Neuron (in vitro differentiated cells): ENCODE measurements around the gene PPP6C.
"Not testable (repeated sequence)": the region's sequence is repeated elsewhere in the genome, so short reads cannot be mapped to it uniquely, and the experiment has no call there.

Experiments
- H2AFZ ChIP-seq: one replicate; pipeline ENCODE4 v1.6.1; 2013; ENCODE audit warnings: low read depth, mild to moderate bottlenecking, inconsistent platforms, low read length, moderate library complexity
- H3K27me3 ChIP-seq: one replicate; pipeline ENCODE4 v1.6.1; 2013; ENCODE audit warnings: low read length; ENCODE audit not compliant: insufficient read depth
- H3K36me3 ChIP-seq: one replicate; pipeline ENCODE4 v1.6.1; 2013; ENCODE audit warnings: low read length; ENCODE audit not compliant: insufficient read depth
- H3K4me1 ChIP-seq: one replicate; pipeline ENCODE4 v1.6.1; 2013; ENCODE audit warnings: low read length; ENCODE audit not compliant: insufficient read depth
- H3K4me3 ChIP-seq: 2 replicates; pipeline ENCODE4 v1.5.1; 2013; ENCODE audit warnings: mild to moderate bottlenecking, low read length, moderate library complexity
- H3K9me3 ChIP-seq: one replicate; pipeline ENCODE4 v1.6.1; 2013; ENCODE audit warnings: low read length

PPP6C gene

GRCh38 chr9:125202846-125203618, 13.4 kb upstream of the PPP6C start:
- Histone ChIP-seq H3K36me3 (peaks cover 17% of the 10 kb centered on the region), H3K9me3 (no peaks in the 10 kb centered on the region)

GRCh38 chr9:125200216-125201047, 10.8 kb upstream of the PPP6C start, which contains the start of gene RABEPK:
Gene RABEPK (plus strand): TSS chr9:125200542. CDS start chr9:125203014, 2,472 bp downstream.
- Histone ChIP-seq H3K27me3 (no peaks in the 10 kb centered on the region), H3K4me3 (peak within 1 kb of the TSS; percentile 92), H3K9me3 (no peaks in the 10 kb centered on the region), H2AFZ (peak within 1 kb of the TSS; percentile 85), H3K36me3 (peaks cover 6% of the 10 kb centered on the region), H3K4me1 (peaks cover 5% of the 10 kb centered on the region)

More at GRCh38 chr9:125202846-125203618, 13.4 kb upstream of the PPP6C start:
- Histone ChIP-seq H2AFZ (no peak overlapping the region), H3K4me3 (no peak overlapping the region), H3K27me3 (no peaks in the 10 kb centered on the region), H3K4me1 (peaks cover 5% of the 10 kb centered on the region)

- H3K36me3 ChIP-seq, H3K4me3 ChIP-seq, H3K9me3 ChIP-seq, H3K4me1 ChIP-seq, H3K27me3 ChIP-seq, H2AFZ ChIP-seq: not testable (repeated sequence)
These were observed 6.0 kb upstream of the PPP6C start for GRCh38 chr9:125195591-125195990.

- H3K4me1 ChIP-seq, H3K36me3 ChIP-seq, H3K4me3 ChIP-seq, H3K27me3 ChIP-seq, H3K9me3 ChIP-seq, H2AFZ ChIP-seq: not testable (repeated sequence)
These were observed 4.9 kb upstream of the PPP6C start for GRCh38 chr9:125194466-125194865.

GRCh38 chr9:125190361-125190801, 778 bp upstream of the PPP6C start:
- Histone ChIP-seq H3K4me1 (peaks cover 10% of the 10 kb centered on the region), H3K27me3 (no peaks in the 10 kb centered on the region), H3K36me3 (no peaks in the 10 kb centered on the region), H3K9me3 (no peaks in the 10 kb centered on the region), H2AFZ (peak overlapping the region; percentile 83), H3K4me3 (peak overlapping the region; percentile 75)

- Histone ChIP-seq H2AFZ (peak overlapping the region; percentile 83), H3K4me1 (peaks cover 10% of the 10 kb centered on the region), H3K4me3 (peak overlapping the region; percentile 75), H3K9me3 (no peaks in the 10 kb centered on the region), H3K36me3 (no peaks in the 10 kb centered on the region), H3K27me3 (no peaks in the 10 kb centered on the region)
These were observed 617 bp downstream of the PPP6C start for GRCh38 chr9:125189011-125189360.

GRCh38 chr9:125183561-125183960, 6.0 kb downstream of the PPP6C start:
- Histone ChIP-seq H3K4me1 (peaks cover 5% of the 10 kb centered on the region), H3K4me3 (no peak overlapping the region), H2AFZ (no peak overlapping the region), H3K36me3 (no peaks in the 10 kb centered on the region), H3K9me3 (peaks cover under 1% of the 10 kb centered on the region), H3K27me3 (no peaks in the 10 kb centered on the region)

- H3K9me3 ChIP-seq = peaks cover 4% of the 10 kb centered on the region
- peaks cover 2% of the 10 kb centered on the region for H3K36me3 ChIP-seq
- H2AFZ ChIP-seq = no peak overlapping the region
- H3K4me1 ChIP-seq = peaks cover 5% of the 10 kb centered on the region
- no peak overlapping the region for H3K4me3 ChIP-seq
- H3K27me3 ChIP-seq = no peaks in the 10 kb centered on the region
These were observed 6.5 kb downstream of the PPP6C start for GRCh38 chr9:125183054-125183453.

- not testable (repeated sequence) for H2AFZ ChIP-seq, H3K4me1 ChIP-seq, H3K4me3 ChIP-seq, H3K9me3 ChIP-seq, H3K36me3 ChIP-seq, H3K27me3 ChIP-seq
These were observed 7.8 kb downstream of the PPP6C start for GRCh38 chr9:125181756-125182155.

- peaks cover 2% of the 10 kb centered on the region for H3K36me3 ChIP-seq
These were observed 8.7 kb downstream of the PPP6C start for GRCh38 chr9:125180876-125181275.

GRCh38 chr9:125179776-125180175, 9.8 kb downstream of the PPP6C start:
- not testable (repeated sequence) for H3K4me3 ChIP-seq, H3K9me3 ChIP-seq, H3K27me3 ChIP-seq, H2AFZ ChIP-seq, H3K36me3 ChIP-seq, H3K4me1 ChIP-seq

More at GRCh38 chr9:125180876-125181275, 8.7 kb downstream of the PPP6C start:
- Histone ChIP-seq H3K9me3 (peaks cover 4% of the 10 kb centered on the region), H2AFZ (no peak overlapping the region), H3K4me3 (no peak overlapping the region), H3K4me1 (no peaks in the 10 kb centered on the region), H3K27me3 (no peaks in the 10 kb centered on the region)

GRCh38 chr9:125177888-125178287, 11.7 kb downstream of the PPP6C start:
- no peaks in the 10 kb centered on the region for H3K27me3 ChIP-seq
- H2AFZ ChIP-seq = no peak overlapping the region
- peaks cover 4% of the 10 kb centered on the region for H3K9me3 ChIP-seq
- H3K4me1 ChIP-seq = no peaks in the 10 kb centered on the region
- H3K4me3 ChIP-seq = no peak overlapping the region
- H3K36me3 ChIP-seq = peaks cover 2% of the 10 kb centered on the region

GRCh38 chr9:125176636-125177035, 13.0 kb downstream of the PPP6C start:
- Histone ChIP-seq H3K4me1 (no peaks in the 10 kb centered on the region), H3K36me3 (peaks cover 2% of the 10 kb centered on the region), H3K9me3 (peaks cover 4% of the 10 kb centered on the region), H2AFZ (no peak overlapping the region), H3K4me3 (no peak overlapping the region), H3K27me3 (no peaks in the 10 kb centered on the region)
